Amygdala (tissue), 56 donors: Measurements from ENCODE around the gene F13A1.
"Not testable (repeated sequence)": the region's sequence is repeated elsewhere in the genome, so short reads cannot be mapped to it uniquely, and the experiment has no call there.

ENCODE experiments used
- DNase-seq, 56 donors: peaks; one replicate each; lab custom pipeline; 2025; lab: John Stamatoyannopoulos, UW

The F13A1 gene

DNA sequence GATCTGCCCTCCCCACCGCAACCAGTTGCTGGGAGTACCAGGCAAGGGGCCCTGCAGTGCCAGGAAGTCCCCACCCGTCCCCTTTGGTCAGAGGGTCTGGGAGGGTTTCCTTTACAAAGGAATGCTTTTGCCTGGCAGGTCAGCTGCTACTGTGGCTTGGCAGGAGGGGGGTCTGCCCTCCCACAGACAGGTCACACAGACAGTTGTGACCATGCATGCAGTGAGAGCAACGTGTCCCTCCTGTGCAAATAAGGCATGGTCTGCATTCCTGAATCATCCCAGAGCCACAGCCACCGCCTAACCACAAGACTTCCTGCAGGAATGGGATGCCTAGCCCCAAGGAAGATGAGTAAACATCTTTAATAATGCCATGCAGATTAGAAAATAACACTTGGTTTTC lies 439 bp upstream of the F13A1 start:
- no peak for DNase-seq

DNA sequence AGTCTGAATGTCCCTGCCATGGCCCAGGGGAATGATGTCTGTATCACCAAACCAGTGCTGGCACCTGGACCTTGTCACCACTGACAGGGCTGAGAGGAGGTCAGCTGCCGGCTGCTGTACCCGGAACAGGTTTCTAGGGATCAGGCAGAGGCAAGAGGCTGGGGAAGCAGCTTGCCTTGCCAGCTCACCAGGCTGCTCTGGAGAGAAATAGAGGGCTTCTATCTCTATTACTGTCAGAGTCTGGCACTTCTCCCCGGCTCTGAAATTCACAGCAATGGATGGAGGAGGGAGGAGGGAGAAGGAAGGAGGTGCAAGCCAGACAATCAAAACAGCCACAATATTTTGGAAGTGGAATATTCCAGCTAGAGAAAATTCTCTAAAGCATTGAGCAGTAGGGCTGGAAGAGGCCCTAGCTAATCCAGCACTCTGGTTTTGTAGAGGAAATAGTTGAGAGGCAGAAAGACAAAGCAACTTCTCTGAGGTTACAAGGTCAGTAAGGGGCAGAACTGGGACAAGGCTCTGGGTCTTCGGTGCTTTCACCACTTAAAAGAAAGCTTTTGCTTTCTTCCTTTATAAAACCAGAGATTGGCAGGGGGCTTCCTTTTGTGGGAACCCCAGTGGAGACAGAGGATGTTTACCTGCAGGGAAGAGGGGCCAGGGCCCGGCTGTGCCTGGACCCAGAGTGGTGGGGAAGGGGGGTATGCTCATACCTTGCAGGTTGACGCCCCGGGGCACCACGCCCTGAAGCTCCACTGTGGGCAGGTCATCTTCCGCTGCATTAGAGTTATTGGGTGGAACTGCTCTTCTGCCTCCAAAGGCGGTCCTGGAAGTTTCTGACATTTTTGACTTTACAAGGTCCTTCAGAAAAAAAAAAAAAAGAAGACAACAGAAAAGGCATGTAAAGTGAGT lies 2.4 kb downstream of the F13A1 start:
- DNase-seq, result peak in 14 of 56 donors; percentile 5 to 41 (median 14)

DNA sequence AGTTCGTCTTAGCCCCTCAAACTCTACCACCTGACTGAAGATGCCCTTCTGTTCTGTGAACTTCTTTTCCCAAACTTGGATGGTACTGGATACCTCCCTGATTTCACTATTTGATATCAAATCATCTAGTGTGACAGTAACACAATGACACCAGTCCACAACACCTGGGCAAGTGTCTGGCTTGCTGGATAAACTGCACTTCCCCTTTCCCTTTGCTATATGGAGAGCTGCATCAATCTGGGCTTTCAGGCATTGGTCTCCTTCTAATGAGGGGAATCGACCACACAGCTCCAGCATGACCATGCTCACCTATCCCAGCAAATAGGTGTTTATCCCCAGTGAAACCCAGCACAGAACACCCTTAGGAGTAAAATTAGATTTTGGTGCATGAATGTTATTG lies 3.1 kb downstream of the F13A1 start:
- DNase-seq, result no peak

DNA sequence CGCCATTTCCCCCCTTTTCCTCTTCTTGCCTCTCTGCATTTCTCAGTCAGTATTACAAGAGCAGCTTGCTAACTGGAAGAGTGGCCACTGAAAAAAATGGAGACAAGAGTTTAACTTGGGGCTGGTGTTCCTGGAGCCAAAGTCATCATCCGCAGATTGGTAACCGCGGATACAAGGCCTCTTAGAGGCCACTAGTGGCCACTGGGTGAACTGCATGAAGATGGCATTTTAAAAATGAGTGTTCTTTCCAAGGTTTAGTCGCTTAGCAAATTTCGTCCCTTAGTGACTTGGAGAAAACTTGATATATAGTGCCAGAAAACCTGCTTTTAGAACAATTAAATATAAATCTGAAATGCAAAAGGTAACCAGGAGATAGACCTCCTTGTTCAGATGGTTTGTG lies 4.8 kb downstream of the F13A1 start:
- DNase-seq, result peak in 9 of 56 donors; percentile 3 to 58 (median 16)

DNA sequence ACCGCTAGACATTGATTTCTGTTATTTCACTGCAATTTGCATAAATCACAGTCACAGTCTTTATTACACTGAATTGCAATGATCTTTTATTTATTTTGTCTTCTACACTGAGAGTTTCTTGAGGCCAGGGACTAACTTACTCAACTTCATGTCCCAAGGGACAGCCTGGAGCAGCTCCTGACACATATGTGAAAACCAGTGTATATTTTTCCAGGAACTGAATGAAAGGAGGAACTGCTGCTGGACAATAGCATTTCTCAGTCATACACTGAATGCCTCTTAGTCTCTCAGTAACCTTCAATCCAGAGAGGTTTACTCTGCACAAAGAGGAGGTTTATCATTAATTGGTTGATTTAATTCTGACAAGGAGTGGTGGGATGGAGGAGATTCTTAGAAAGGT lies 5.9 kb downstream of the F13A1 start:
- no peak for DNase-seq

DNA sequence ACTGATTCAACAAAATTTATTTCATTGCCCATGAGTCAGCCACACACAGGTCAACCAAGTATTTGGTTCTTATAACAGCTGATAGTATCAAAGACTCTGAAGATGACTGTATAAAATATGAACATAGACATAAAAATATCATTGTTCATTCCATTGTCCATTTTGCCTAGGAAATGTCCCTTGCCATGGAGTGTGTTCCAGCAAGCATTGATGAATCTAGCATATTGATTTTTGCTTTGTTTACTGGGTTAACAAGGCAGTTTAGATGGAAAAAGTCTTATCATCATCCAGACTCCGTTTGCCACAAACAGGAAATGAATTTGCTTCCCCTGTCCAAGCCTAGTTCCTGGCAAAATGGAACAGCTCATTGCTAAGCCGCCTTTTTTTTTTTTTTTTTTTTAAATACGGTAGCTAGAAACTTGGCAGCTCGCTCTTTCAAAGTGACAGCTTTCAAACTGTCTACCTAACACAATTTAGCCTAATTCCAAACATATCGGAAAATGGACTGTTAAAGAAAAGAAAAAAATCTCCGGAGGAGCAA lies 7.5 kb downstream of the F13A1 start:
- no peak for DNase-seq

DNA sequence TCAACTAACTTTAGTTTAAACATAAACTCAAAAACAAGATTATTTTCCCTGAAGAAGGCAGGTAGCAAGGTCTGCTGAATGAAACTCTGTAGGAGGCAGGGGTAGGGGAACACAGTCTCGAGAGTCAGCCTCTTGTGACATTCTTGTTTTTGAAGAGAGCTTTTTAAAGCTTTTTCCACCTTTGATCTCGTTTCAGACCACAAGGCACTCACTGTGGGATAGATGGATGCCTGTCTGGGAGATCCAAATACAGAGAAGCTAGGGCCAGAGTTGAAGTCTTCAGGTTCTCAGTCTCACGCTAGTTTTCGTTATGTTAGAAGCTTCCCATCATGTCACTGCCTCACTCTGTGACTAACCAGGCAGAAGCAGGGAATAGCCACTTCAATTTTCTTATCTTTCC lies 14.9 kb downstream of the F13A1 start:
- DNase-seq, result no peak

DNA sequence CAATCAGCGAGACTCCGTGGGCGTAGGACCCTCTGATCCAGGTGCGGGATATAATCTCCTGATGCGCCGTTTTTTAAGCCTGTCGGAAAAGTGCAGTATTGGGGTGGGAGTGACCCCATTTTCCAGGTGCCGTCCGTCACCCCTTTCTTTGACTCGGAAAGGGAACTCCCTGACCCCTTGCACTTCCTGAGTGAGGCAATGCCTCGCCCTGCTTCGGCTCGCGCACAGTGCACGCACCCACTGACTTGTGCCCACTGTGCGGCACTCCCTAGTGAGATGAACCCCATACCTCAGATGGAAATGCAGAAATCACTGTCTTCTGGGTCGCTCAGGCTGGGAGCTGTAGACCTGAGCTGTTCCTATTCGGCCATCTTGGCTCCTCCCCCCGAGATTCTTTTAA lies 20.1 kb downstream of the F13A1 start:
- not testable (repeated sequence) for DNase-seq

DNA sequence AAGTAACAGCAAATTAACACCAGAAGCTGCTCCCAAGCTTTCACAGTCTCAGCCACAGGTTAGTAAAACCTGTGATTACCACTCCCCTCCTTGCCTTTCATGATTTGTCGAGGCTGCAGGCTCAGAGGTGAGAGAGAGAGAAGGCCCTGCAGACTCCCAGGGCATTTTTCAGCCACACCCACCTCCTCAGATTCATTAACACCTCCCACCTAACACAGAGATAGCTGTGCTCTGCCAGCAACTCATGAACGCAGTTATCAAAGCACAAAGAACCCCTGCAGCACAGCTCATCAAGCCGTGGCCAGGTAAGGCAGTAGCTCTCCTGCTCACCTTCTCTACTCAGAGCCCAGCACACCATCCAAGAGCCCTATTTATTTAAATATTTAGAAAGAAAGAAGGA lies 27.1 kb downstream of the F13A1 start:
- DNase-seq, result no peak

DNA sequence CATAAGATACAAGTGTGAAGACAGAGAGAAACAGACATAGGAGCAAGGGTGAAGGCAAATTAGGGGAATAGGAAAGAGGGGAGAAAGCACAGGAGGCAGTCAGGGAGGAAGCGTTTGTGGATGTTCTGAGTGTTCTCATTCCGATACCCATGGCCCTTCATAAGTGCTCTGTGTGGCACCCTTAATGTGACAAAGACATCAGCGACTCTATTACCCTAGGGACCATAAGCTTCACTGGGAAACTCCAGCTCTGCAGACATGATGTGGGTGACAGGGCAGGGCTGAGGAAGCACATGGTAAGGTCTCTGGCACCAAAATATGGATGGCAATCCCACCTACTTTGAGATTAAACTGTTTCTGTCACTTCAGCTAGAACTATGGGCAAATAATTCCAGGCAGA lies 33.0 kb downstream of the F13A1 start:
- no peak for DNase-seq

DNA sequence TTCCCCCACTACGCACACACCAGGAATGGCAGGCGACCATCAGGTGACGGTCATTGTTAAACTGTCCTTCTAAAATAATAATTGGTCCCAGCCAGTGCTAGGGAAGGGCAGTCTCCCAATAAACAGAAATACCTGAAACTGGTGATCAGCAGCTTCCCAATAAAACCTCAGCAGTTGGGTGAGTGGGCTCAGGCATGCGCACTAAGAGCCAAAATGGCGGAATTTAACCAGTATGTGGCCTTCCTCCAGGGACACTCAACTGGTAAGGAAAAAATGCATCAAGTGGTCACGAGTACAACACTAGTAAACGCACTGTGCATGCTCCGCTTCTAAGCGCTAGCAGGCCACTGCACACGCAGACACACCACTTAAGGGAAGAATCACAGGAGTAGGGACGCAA lies 34.8 kb downstream of the F13A1 start:
- DNase-seq, result no peak

DNA sequence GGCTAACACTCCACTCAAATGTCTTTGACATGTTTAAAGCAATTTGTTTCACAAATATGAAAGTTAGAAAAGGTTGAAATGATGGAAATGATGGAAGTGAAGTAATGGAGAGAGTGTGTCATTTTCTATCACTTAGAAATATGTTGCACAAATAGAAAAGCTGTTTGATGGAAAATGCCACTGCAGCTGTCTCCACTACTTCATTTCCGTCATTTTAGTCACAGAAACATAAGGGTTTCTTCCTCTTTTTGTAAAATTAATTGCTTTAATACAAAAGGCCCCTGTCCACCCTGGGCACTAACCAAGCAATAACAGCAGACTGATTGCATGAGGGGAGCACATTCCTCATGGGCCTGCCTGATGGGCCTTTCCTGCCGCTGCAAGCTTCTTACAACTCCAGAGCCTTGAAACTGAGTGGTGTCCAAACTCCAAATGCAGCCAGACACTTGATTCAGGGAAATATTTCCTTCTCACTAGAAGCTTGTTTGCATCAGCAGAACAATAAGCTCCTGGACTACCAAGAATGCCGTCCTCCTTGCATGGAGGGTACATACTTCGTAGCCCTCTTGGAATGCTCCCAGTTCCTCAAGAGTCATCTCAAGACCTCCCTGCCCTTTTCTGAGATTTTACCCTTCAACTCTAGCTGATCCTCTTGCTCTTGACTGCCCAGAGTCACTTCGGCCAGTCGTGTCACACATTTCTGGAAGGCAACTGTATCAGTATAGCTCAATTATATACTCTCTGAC lies 36.1 kb downstream of the F13A1 start:
- DNase-seq, result no peak

DNA sequence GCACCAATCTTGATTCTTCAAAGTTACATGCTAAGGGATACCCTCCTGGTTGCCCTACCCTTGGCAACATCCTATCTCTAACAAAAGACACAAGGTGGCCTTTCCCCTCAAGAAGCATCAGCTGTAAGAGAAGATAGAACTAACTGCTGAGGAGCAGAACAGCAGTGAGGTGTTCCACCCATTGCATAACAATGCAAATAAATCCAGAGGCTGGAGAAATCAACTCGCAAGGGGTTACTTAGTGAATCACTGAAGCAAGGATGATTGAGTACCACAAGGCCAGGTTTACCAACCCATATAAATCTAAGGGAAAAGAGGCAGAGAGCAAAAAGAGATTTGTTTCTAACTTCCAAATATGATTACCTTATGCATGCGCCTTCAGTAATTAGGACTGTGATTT lies 36.7 kb downstream of the F13A1 start:
- no peak for DNase-seq

DNA sequence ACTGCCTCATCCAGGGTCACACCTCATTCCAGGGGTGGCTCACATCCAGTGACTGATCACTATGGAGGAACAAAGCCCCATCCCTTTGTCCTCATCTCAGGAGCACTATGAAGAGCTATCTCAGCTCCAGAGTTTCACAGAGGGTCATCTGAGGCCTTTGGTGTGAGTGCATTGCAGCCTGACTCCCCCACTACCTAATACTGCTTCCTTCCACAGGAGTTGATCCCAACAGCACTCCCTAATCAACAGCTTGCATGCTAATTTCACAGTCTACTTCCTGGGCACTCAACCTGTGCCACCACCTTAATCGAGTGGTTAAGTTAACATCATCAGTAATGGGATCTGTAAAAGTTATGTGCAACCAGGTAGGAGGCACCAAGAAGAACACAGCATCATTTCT lies 37.7 kb downstream of the F13A1 start:
- no peak for DNase-seq

DNA sequence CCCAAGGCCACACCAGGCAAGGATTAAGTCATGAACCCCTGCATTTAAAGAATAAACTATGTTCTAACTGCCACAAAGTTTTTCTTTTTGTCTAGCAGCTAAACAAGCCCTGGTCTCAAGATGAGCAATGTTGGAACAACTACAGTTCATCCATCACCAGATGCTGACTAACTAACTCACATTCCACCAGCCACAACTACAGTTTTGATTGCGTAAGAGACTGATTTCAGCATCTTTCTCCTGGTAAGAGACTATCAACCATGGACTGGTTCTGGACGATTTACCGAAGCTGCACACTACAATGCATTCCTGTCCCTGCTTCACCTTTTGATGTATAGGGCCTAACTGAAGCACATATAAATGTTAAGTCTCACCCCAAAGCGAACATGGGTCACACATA lies 43.0 kb downstream of the F13A1 start:
- no peak for DNase-seq

DNA sequence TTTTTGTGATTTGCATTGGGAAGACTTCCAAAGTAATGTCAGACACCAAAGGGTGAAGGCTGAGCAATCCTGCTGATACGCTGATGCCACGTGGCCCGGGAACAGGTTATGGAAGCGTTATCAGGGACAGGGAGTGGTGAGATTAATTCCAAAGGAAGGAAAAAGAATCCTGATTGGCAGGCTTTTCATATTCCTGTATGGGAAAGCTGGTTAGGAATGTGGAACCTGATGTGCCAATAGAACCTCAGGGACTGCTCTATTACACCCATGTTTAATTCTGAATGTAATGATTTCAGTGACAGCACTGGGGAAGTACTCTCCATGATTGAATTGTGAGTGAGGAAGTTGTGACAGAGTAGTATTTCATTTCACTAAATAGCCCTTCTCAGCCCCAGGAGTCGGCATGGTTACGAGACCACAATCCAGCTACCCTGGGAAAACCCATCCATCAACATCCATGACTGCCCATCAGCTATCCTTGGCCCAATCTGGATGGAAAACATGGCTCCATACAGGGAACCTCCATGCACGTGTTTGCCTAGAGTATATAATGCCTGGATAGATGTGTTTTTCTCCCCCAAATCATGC lies 49.4 kb downstream of the F13A1 start:
- no peak for DNase-seq

DNA sequence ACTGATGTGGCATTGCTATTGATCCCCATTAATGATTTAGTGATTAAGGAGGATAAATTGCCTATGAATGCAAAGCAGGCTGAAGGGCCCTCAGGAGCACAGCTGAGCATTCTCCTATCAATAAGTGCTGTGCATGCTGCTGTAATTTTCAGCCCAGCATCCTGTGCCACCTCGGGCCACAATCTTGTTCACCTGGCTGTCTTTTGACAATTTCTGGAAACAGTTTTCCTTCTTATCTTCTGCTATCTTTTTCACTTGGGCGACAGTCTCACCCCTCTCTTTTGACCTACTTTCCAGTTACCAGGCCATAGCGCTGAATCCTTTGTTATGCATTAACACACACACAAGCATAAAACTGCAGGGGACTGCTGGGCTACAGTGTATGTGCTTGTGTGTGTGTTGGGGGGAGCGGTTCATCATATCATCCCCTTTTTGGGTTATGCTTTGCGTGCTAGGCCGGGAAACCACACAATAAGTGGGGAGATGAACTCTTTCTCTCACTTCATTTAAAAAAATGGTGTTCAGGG lies 60.2 kb downstream of the F13A1 start:
- no peak for DNase-seq

DNA sequence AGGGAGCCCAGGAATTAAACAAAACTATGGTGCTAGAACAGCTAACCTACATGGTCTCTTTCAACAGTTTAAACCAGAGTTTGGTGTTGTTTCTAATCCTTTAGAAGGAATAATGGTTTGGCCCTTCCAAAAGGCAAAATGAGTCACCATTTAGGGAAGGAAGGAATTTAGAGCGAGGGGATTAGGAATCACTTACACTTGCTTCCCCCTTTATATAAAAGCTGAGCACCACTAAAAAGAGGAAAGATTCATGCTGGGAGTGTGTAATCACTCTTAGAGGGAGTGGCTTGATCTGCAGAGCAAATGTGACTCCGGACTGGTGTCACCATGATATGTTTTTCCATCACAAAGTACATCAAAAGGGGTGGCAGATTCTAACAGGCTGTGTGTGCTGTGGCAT lies 63.6 kb downstream of the F13A1 start:
- DNase-seq, result no peak

DNA sequence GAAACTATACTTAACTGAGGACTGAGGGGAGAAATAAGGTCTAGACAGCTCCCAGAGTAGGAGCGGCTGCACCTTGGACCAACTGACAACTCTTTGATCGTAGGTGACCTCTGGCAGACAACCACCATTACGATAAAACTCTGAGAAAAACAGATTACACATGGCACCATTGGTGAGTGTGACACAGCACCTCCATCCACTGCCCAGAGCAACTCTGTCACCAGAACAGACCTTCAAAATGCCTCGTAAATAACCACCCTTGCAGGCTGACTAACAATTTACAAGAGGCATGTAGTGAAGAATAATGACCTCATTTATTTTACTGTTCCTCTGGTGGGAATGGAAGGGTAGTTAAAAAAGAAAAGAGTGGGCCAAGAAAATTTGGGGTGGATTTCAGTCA lies 64.2 kb downstream of the F13A1 start:
- DNase-seq, result no peak

DNA sequence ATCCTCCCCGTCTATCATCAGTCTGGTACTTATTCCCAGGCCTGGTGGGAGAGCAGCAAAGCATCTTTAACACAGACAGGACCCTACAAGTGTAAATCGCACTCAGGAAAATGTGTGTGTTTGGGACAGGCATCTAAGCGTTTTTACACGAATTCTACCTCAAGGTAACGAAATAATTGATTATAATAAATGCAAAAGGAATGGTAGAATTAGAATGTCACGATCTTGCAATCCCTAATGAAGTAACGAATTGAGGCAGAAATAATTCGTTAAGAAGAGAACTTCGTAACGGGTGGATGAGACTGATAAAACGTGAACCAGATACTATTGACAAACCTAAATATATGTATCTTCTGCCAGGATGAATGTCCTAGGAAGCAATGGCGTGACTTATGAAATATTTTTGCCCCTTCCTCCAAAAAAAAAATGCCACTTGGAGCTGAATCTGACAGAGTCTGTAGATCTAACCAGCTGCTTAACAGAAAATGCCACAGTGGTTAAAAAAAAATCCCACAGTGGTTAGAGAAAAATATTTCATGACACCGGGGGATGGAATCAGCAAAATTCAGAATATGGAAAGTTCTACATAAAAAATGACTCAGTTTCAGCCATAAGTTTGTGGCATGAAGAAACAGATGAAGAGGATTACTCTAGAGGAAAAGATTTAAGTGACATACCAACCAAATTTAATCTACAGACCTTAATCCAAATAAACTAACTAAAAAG lies 68.7 kb downstream of the F13A1 start:
- no peak for DNase-seq
